ENCODE data around the gene FAM117B. TPM values are rescaled to one million over a fixed set of nuclear protein-coding genes. Genes with fewer than 3 reads are reported as not detected.

FAM117B gene
- total RNA-seq, 1 donor from 2014 or later, result 7.2 TPM

- H3K27ac ChIP-seq (ENCODE audit: low read depth, low read length), result no peak overlapping the region
- no peaks in the 10 kb centered on the region for H3K36me3 Mint-ChIP-seq (ENCODE audit: low read depth, unreplicated experiment)
These were observed 55.1 kb downstream of the FAM117B start for GRCh38 chr2:202689898-202690297.

DNA sequence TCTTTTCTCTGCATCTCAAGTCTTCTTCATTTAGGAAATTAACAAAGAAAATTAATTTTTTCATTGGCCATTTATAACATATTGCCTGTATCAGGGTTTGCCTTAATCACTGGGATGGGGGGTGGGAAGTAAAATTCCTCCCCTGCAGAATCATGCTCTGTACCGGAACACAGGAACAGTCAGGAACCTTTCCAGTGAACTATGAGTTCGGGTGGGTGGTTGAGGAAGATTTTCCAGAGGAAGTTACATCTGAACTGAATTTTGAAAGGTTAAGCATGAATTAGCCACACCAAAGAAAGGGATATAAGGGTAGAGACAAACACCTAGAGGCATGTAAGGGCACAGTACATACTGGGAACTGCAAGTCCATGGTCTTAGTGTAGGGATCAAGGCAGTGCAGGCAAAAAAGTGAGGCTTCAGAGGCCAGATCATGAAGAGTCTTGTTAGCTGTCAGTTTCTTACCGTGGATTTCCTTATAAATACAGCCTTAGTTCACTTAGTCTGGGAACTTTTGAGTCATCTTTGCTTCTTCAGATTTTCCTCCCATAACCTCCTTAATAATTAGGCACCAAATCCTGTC, 55.6 kb downstream of the FAM117B start:
- Histone ChIP-seq H3K27me3 (ENCODE audit: insufficient read depth, low read length) (no peaks in the 10 kb centered on the region), H3K4me3 (ENCODE audit: insufficient read depth, low read depth, low read length) (no peak overlapping the region), H4K20me1 (ENCODE audit: insufficient read depth, low read length) (no peaks in the 10 kb centered on the region), H3K9ac (ENCODE audit: low read length) (no peak overlapping the region), H3K27ac (ENCODE audit: low read depth, low read length) (no peak overlapping the region), H3K36me3 (ENCODE audit: insufficient read depth, low read length) (no peaks in the 10 kb centered on the region), H3K4me1 (ENCODE audit: insufficient read depth, low read length) (no peaks in the 10 kb centered on the region), H3K9me3 (ENCODE audit: insufficient read depth, low read depth, low read length) (no peaks in the 10 kb centered on the region), H2AFZ (ENCODE audit: low read depth, low read length) (peak overlapping the region; percentile 42), H3K4me2 (ENCODE audit: low read length) (peak overlapping the region; percentile 31), H3K79me2 (ENCODE audit: insufficient read depth, low read length) (no peaks in the 10 kb centered on the region)
- no peaks in the 10 kb centered on the region for H3K9me3 Mint-ChIP-seq (ENCODE audit: unreplicated experiment)
- no peak for FAIRE-seq
- no peak overlapping the region for H3K27ac Mint-ChIP-seq (ENCODE audit: unreplicated experiment)
- H3K36me3 Mint-ChIP-seq (ENCODE audit: low read depth, unreplicated experiment), result no peaks in the 10 kb centered on the region
- H3K27me3 Mint-ChIP-seq (ENCODE audit: low read depth, unreplicated experiment), result no peaks in the 10 kb centered on the region
- TF ChIP-seq, protein P1, sequence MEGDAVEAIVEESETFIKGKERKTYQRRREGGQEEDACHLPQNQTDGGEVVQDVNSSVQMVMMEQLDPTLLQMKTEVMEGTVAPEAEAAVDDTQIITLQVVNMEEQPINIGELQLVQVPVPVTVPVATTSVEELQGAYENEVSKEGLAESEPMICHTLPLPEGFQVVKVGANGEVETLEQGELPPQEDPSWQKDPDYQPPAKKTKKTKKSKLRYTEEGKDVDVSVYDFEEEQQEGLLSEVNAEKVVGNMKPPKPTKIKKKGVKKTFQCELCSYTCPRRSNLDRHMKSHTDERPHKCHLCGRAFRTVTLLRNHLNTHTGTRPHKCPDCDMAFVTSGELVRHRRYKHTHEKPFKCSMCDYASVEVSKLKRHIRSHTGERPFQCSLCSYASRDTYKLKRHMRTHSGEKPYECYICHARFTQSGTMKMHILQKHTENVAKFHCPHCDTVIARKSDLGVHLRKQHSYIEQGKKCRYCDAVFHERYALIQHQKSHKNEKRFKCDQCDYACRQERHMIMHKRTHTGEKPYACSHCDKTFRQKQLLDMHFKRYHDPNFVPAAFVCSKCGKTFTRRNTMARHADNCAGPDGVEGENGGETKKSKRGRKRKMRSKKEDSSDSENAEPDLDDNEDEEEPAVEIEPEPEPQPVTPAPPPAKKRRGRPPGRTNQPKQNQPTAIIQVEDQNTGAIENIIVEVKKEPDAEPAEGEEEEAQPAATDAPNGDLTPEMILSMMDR (IDR thresholded peaks at IDR 0.05; ENCODE audit: insufficient read depth, low read depth, low read length), result no peak
- no peak for TF ChIP-seq EZH2 (IDR thresholded peaks at IDR 0.05; ENCODE audit: insufficient read depth, low read length)
- peaks cover 7% of the 10 kb centered on the region for H3K4me1 Mint-ChIP-seq (ENCODE audit: low read depth, unreplicated experiment)
- H3K4me3 Mint-ChIP-seq (ENCODE audit: unreplicated experiment), result no peak overlapping the region
- peak; percentile 2 for DNase-seq (ENCODE audit: low read depth)

More at GRCh38 chr2:202689898-202690297, 55.1 kb downstream of the FAM117B start:
- Histone ChIP-seq H3K27me3 (ENCODE audit: insufficient read depth, low read length) (no peaks in the 10 kb centered on the region), H2AFZ (ENCODE audit: low read depth, low read length) (no peak overlapping the region), H3K4me1 (ENCODE audit: insufficient read depth, low read length) (no peaks in the 10 kb centered on the region), H3K4me3 (ENCODE audit: insufficient read depth, low read depth, low read length) (no peak overlapping the region), H3K36me3 (ENCODE audit: insufficient read depth, low read length) (no peaks in the 10 kb centered on the region), H3K79me2 (ENCODE audit: insufficient read depth, low read length) (no peaks in the 10 kb centered on the region), H4K20me1 (ENCODE audit: insufficient read depth, low read length) (no peaks in the 10 kb centered on the region), H3K9ac (ENCODE audit: low read length) (no peak overlapping the region), H3K4me2 (ENCODE audit: low read length) (no peak overlapping the region), H3K9me3 (ENCODE audit: insufficient read depth, low read depth, low read length) (no peaks in the 10 kb centered on the region)
- Mint-ChIP-seq H3K27ac (ENCODE audit: unreplicated experiment) (no peak overlapping the region), H3K4me1 (ENCODE audit: low read depth, unreplicated experiment) (peaks cover 7% of the 10 kb centered on the region), H3K9me3 (ENCODE audit: unreplicated experiment) (no peaks in the 10 kb centered on the region), H3K27me3 (ENCODE audit: low read depth, unreplicated experiment) (no peaks in the 10 kb centered on the region), H3K4me3 (ENCODE audit: unreplicated experiment) (no peak overlapping the region)
- no peak for FAIRE-seq
- no peak for TF ChIP-seq EZH2 (IDR thresholded peaks at IDR 0.05; ENCODE audit: insufficient read depth, low read length)
- TF ChIP-seq, protein P1 (IDR thresholded peaks at IDR 0.05; ENCODE audit: insufficient read depth, low read depth, low read length), result no peak
- DNase-seq (ENCODE audit: low read depth), result no peak

DNA sequence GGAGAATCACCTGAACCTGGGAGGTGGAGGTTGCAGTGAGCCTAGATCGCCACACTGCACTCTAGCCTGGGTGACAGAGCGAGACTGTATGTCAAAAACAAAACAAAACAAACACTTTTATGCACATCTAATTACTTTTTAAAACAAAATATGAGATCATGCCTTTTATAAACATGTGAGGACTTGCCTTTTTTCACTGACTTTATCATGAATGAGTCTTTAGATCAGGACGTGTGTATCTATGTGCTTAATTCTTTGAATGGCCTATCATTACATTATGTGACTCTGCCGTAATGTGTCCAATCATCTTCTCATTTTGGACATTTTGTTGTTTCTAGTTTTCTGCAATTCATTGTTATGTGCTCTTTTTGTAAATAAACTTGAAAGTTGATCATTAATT, 58.7 kb downstream of the FAM117B start:
- Histone ChIP-seq H3K4me1 (ENCODE audit: insufficient read depth, low read length) (no peaks in the 10 kb centered on the region), H3K79me2 (ENCODE audit: insufficient read depth, low read length) (no peaks in the 10 kb centered on the region), H3K27me3 (ENCODE audit: insufficient read depth, low read length) (no peaks in the 10 kb centered on the region), H4K20me1 (ENCODE audit: insufficient read depth, low read length) (no peaks in the 10 kb centered on the region), H3K9ac (ENCODE audit: low read length) (no peak overlapping the region), H3K36me3 (ENCODE audit: insufficient read depth, low read length) (no peaks in the 10 kb centered on the region), H2AFZ (ENCODE audit: low read depth, low read length) (no peak overlapping the region), H3K4me2 (ENCODE audit: low read length) (no peak overlapping the region), H3K27ac (ENCODE audit: low read depth, low read length) (no peak overlapping the region), H3K4me3 (ENCODE audit: insufficient read depth, low read depth, low read length) (no peak overlapping the region), H3K9me3 (ENCODE audit: insufficient read depth, low read depth, low read length) (no peaks in the 10 kb centered on the region)
- no peak overlapping the region for H3K4me3 Mint-ChIP-seq (ENCODE audit: unreplicated experiment)
- TF ChIP-seq EZH2 (IDR thresholded peaks at IDR 0.05; ENCODE audit: insufficient read depth, low read length), result no peak
- TF ChIP-seq, protein P1 (IDR thresholded peaks at IDR 0.05; ENCODE audit: insufficient read depth, low read depth, low read length), result no peak
- FAIRE-seq (no peak), DNase-seq (ENCODE audit: low read depth) (no peak)
- H3K27ac Mint-ChIP-seq (ENCODE audit: unreplicated experiment), result no peak overlapping the region
- H3K9me3 Mint-ChIP-seq (ENCODE audit: unreplicated experiment), result no peaks in the 10 kb centered on the region
- peaks cover 7% of the 10 kb centered on the region for H3K4me1 Mint-ChIP-seq (ENCODE audit: low read depth, unreplicated experiment)
- H3K27me3 Mint-ChIP-seq (ENCODE audit: low read depth, unreplicated experiment), result no peaks in the 10 kb centered on the region
- H3K36me3 Mint-ChIP-seq (ENCODE audit: low read depth, unreplicated experiment), result no peaks in the 10 kb centered on the region
